ENCODE results near the gene FRMD3. TPM values are rescaled to one million over a fixed set of nuclear protein-coding genes. Genes with fewer than 3 reads are reported as not detected.

FRMD3 gene
- total RNA-seq, 1 donor from 2014 or later, result 1.9 TPM

DNA sequence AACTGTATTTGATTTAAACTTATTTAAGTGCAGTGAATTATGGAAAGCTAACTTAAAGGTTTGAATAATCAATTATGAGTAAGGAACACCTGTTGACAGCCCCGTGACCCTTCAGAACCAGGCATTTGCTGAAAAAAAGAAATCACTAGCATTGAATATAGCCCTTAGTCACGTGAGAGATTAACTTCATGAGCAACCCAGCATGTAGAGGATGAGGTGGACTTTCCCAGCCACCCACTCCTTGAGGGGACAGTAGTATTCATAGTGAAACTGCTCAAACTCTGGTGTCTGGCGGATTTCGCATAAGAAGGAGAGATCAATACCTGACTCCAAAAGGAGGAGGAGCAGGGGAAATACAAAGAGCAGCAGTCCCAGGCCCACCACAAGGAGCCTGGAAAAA lies 290.5 kb downstream of the FRMD3 start:
- no peaks in the 10 kb centered on the region for H3K36me3 ChIP-seq
- H3K4me2 ChIP-seq, result no peak overlapping the region
- TF ChIP-seq, protein P1, sequence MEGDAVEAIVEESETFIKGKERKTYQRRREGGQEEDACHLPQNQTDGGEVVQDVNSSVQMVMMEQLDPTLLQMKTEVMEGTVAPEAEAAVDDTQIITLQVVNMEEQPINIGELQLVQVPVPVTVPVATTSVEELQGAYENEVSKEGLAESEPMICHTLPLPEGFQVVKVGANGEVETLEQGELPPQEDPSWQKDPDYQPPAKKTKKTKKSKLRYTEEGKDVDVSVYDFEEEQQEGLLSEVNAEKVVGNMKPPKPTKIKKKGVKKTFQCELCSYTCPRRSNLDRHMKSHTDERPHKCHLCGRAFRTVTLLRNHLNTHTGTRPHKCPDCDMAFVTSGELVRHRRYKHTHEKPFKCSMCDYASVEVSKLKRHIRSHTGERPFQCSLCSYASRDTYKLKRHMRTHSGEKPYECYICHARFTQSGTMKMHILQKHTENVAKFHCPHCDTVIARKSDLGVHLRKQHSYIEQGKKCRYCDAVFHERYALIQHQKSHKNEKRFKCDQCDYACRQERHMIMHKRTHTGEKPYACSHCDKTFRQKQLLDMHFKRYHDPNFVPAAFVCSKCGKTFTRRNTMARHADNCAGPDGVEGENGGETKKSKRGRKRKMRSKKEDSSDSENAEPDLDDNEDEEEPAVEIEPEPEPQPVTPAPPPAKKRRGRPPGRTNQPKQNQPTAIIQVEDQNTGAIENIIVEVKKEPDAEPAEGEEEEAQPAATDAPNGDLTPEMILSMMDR (IDR thresholded peaks at IDR 0.05), result no peak
- TF ChIP-seq EZH2 (IDR thresholded peaks at IDR 0.05) (no peak), EZH2phosphoT487 (IDR thresholded peaks at IDR 0.05) (no peak)
- no peaks in the 10 kb centered on the region for H4K20me1 ChIP-seq (ENCODE audit: low read depth)
- H3K9me3 ChIP-seq (ENCODE audit: low read depth), result no peaks in the 10 kb centered on the region
- no peaks in the 10 kb centered on the region for H3K4me1 ChIP-seq
- no peaks in the 10 kb centered on the region for H3K4me1 Mint-ChIP-seq
- no peak overlapping the region for H3K27ac Mint-ChIP-seq
- no peak overlapping the region for H3K4me3 ChIP-seq
- H3K27ac ChIP-seq, result no peak overlapping the region
- peaks cover 2% of the 10 kb centered on the region for H3K36me3 Mint-ChIP-seq
- no peak overlapping the region for H3K9ac ChIP-seq
- DNase-seq (ENCODE audit: low spot score), result no peak
- no peaks in the 10 kb centered on the region for H3K79me2 ChIP-seq (ENCODE audit: low read depth)
- peaks cover 11% of the 10 kb centered on the region for H3K9me3 Mint-ChIP-seq
- H3K27me3 Mint-ChIP-seq (ENCODE audit: insufficient read depth, low read depth), result peaks cover 4% of the 10 kb centered on the region
- no peak overlapping the region for H3K4me3 Mint-ChIP-seq
- H3K27me3 ChIP-seq, result no peaks in the 10 kb centered on the region
- H3F3A ChIP-seq (ENCODE audit: low read depth), result no peaks in the 10 kb centered on the region
- no peak overlapping the region for H2AFZ ChIP-seq (replicated peaks)

DNA sequence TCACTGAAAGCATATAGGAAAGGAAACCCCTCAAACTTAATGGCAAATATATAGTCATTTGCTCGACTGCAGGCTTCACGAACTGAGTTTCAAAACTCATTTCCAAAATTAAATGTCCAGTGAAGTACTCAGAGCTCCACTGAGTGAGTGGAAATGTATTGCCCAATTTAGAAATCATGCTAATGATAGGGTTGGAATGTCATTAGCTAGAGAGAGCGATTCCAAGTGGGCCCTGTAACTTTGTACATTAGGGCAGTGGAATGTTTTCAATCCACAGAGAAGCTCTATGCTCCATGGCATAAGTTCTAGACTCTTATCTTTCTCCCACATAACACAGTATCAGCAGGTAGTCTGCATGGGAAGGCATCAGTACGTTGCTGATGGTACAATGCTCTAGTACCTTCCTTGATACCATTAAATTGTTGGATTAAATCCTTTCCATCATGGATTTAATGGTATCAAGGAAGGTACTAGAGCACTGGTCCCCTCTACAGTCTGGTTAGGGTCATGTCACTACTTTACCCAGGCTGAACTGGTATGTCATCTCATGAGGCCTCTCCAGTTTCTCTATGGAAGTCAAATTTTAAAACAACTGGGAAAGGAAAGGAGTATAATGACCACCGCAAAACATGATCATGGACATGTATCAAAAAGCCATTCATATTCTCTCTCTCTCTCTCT lies 292.1 kb downstream of the FRMD3 start:
- H3K36me3 ChIP-seq, result no peaks in the 10 kb centered on the region
- H3K27me3 ChIP-seq, result no peaks in the 10 kb centered on the region
- no peak overlapping the region for H3K9ac ChIP-seq
- H3K9me3 Mint-ChIP-seq, result peaks cover 2% of the 10 kb centered on the region
- no peak overlapping the region for H3K27ac ChIP-seq
- no peaks in the 10 kb centered on the region for H3K9me3 ChIP-seq (ENCODE audit: low read depth)
- no peak overlapping the region for H3K4me3 ChIP-seq
- H3K79me2 ChIP-seq (ENCODE audit: low read depth), result no peaks in the 10 kb centered on the region
- no peak overlapping the region for H3K4me2 ChIP-seq
- H3K4me1 Mint-ChIP-seq, result no peaks in the 10 kb centered on the region
- no peak overlapping the region for H3K4me3 Mint-ChIP-seq
- DNase-seq (ENCODE audit: low spot score), result no peak
- peaks cover 4% of the 10 kb centered on the region for H3K27me3 Mint-ChIP-seq (ENCODE audit: insufficient read depth, low read depth)
- H3K27ac Mint-ChIP-seq, result no peak overlapping the region
- H3K36me3 Mint-ChIP-seq, result peaks cover 2% of the 10 kb centered on the region
- H3K4me1 ChIP-seq, result no peaks in the 10 kb centered on the region
- TF ChIP-seq EZH2 (IDR thresholded peaks at IDR 0.05) (no peak), EZH2phosphoT487 (IDR thresholded peaks at IDR 0.05) (no peak)
- TF ChIP-seq, protein P1 (IDR thresholded peaks at IDR 0.05), result no peak
- H3F3A ChIP-seq (ENCODE audit: low read depth), result no peaks in the 10 kb centered on the region
- H2AFZ ChIP-seq (replicated peaks), result no peak overlapping the region
- H4K20me1 ChIP-seq (ENCODE audit: low read depth), result no peaks in the 10 kb centered on the region

DNA sequence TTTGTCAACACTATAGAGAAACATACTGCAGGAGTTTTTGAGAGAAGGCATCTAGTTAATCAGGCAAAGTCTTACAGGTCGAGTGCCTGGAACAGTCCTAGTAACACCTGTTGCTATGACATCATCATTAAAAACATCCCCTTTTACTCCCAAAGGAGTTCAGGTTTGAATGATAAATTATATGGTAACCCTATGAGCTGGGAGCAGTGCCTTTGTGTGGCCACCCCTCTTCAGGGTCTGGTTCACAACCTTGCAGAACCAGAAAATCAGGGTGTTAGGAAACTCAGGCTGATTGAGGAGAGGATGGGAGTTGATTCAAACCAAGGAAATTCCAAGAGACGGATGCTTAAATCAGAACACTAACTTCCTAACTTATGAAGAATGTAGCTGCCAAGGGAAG lies 296.1 kb downstream of the FRMD3 start:
- Mint-ChIP-seq H3K27ac (no peak overlapping the region), H3K9me3 (peaks cover 2% of the 10 kb centered on the region), H3K36me3 (peaks cover 2% of the 10 kb centered on the region), H3K4me3 (no peak overlapping the region), H3K4me1 (peaks cover 4% of the 10 kb centered on the region), H3K27me3 (ENCODE audit: insufficient read depth, low read depth) (peaks cover 3% of the 10 kb centered on the region)
- no peaks in the 10 kb centered on the region for H3K4me1 ChIP-seq
- no peak overlapping the region for H3K9ac ChIP-seq
- no peak for DNase-seq (ENCODE audit: low spot score)
- no peak overlapping the region for H3K4me2 ChIP-seq
- H3K36me3 ChIP-seq, result no peaks in the 10 kb centered on the region
- no peaks in the 10 kb centered on the region for H3F3A ChIP-seq (ENCODE audit: low read depth)
- H3K27ac ChIP-seq, result no peak overlapping the region
- no peaks in the 10 kb centered on the region for H3K79me2 ChIP-seq (ENCODE audit: low read depth)
- no peaks in the 10 kb centered on the region for H4K20me1 ChIP-seq (ENCODE audit: low read depth)
- no peak overlapping the region for H3K4me3 ChIP-seq
- H2AFZ ChIP-seq (replicated peaks), result no peak overlapping the region
- no peaks in the 10 kb centered on the region for H3K27me3 ChIP-seq
- no peaks in the 10 kb centered on the region for H3K9me3 ChIP-seq (ENCODE audit: low read depth)
- TF ChIP-seq EZH2phosphoT487 (IDR thresholded peaks at IDR 0.05) (no peak), EZH2 (IDR thresholded peaks at IDR 0.05) (no peak)
- TF ChIP-seq, protein P1 (IDR thresholded peaks at IDR 0.05), result no peak
